ENCODE data around the gene MAN2A2.

- no peak for TF ChIP-seq CTCF (IDR thresholded peaks at IDR 0.05)
- no peak for TF ChIP-seq EP300 (IDR thresholded peaks at IDR 0.05)
- TF ChIP-seq POLR2A (IDR thresholded peaks at IDR 0.05): no peak
- TF ChIP-seq POLR2AphosphoS5 (IDR thresholded peaks at IDR 0.05): peak in 1 of 3 donors; percentile 31
These were observed 833 bp downstream of the MAN2A2 start for GRCh38 chr15:90903733-90904536.

All from stomach (tissue), 4 donors.